A549 (cell line): ENCODE measurements around the gene NUDT16L1. TPM values are rescaled to one million over a fixed set of nuclear protein-coding genes. Genes with fewer than 3 reads are reported as not detected.

Source experiments
- ATAC-seq, 2 experiments: fragments of 200-7000 bp in 1 of 2; fragments of >200 bp in 1 of 2; cut with Nextera tagmentation in 1 of 2; cut with Tn5 transposase in 1 of 2; 3 replicates each; pipeline versions ENCODE4 v1.8.0 to v1.9.1; 2018 to 2020; ENCODE audit warnings: mild to moderate bottlenecking in 1 of 2, moderate library complexity in 1 of 2
- CTCF ChIA-PET: fragments of 300-600 bp; sonication (Branson Sonifier 250); formaldehyde crosslinking; extraction: SDS; loops from one replicate; lab custom pipeline; 2021; ENCODE audit warnings: antibody characterized with exemption, inconsistent platforms; lab: Yijun Ruan, JAX
- POLR2A ChIA-PET: fragments of 350-600 bp; formaldehyde crosslinking; extraction: SDS; loops from one replicate; lab custom pipeline; 2021; ENCODE audit warnings: antibody characterized with exemption, inconsistent platforms; lab: Yijun Ruan, JAX
- DNase-seq, 2 experiments: peaks; one replicate each; pipeline versions ENCODE4 v3.0.0 to v3.0.0-alpha.2; 2011 to 2016; ENCODE audit warnings: low read depth in 1 of 2, low spot score in 1 of 2
- FAIRE-seq: peaks from 2 replicates; lab custom pipeline; 2011; peaks lifted over from hg19 to GRCh38; lab: Jason Lieb, UNC
- H3K27ac ChIP-seq, 2 experiments: fragments of >200 bp; sonication (Bioruptor Twin); formaldehyde crosslinking; 3 replicates each; pipeline ENCODE4 v1.5.1; 2016 to 2017
- H3K4me1 ChIP-seq: fragments of >200 bp; sonication (Bioruptor Twin); formaldehyde crosslinking; 3 replicates; pipeline ENCODE4 v1.6.1; 2016
- H3K4me2 ChIP-seq: fragments of >200 bp; sonication (Bioruptor Twin); formaldehyde crosslinking; 3 replicates; pipeline ENCODE4 v1.6.1; 2016
- H3K4me3 ChIP-seq: fragments of >200 bp; sonication (Bioruptor Twin); formaldehyde crosslinking; 3 replicates; pipeline ENCODE4 v1.5.1; 2016
- H3K9me3 ChIP-seq: fragments of >200 bp; sonication (Bioruptor Twin); formaldehyde crosslinking; 3 replicates; pipeline ENCODE4 v1.6.1; 2016
- CBX2 ChIP-seq: fragments of 200-600 bp; sonication (generic); IDR thresholded peaks from 2 replicates; pipeline ENCODE4 v1.6.1; 2016; ENCODE audit warnings: low read depth, mild to moderate bottlenecking, borderline replicate concordance
- CBX8 ChIP-seq: fragments of 200-600 bp; sonication (generic); IDR thresholded peaks from 2 replicates; pipeline ENCODE4 v1.6.1; 2016
- CHD2 ChIP-seq: fragments of 150-350 bp; IDR thresholded peaks from 2 replicates; pipeline ENCODE4 v1.6.1; 2014; ENCODE audit warnings: low read length; ENCODE audit not compliant: partially characterized antibody
- CHD4 ChIP-seq: fragments of 200-600 bp; sonication (generic); IDR thresholded peaks from 2 replicates; pipeline ENCODE4 v1.6.1; 2016; ENCODE audit warnings: antibody characterized with exemption, mild to moderate bottlenecking, borderline replicate concordance
- EHMT2 ChIP-seq: fragments of 200-600 bp; sonication (generic); IDR thresholded peaks from 2 replicates; pipeline ENCODE4 v1.6.1; 2016; ENCODE audit warnings: antibody characterized with exemption, low read depth, mild to moderate bottlenecking, moderate library complexity
- EP300 ChIP-seq, 2 experiments: fragments of >200 bp; sonication (Bioruptor Twin); formaldehyde crosslinking; IDR thresholded peaks; 2 replicates in 1 of 2; 3 replicates in 1 of 2; pipeline ENCODE4 v1.6.1; 2016 to 2017
- FOSL2 ChIP-seq, 2 experiments: fragments of 450-650 bp in 1 of 2; fragments of >200 bp in 1 of 2; sonication (Bioruptor Twin) in 1 of 2; formaldehyde crosslinking; IDR thresholded peaks; 2 replicates each; pipeline versions ENCODE4 v1.5.0 to v1.6.1; 2016 to 2020; ENCODE audit warnings: mild to moderate bottlenecking in 1 of 2, moderate library complexity in 1 of 2
- GATA3 ChIP-seq: IDR thresholded peaks from 2 replicates; pipeline ENCODE4 v1.6.1; 2012; ENCODE audit warnings: borderline replicate concordance
- HDAC2 ChIP-seq: fragments of 200-600 bp; sonication (generic); IDR thresholded peaks from 2 replicates; pipeline ENCODE4 v1.6.1; 2016
- HOXB13 ChIP-seq: fragments of 250-450 bp; sonication (Bioruptor Pico); IDR thresholded peaks from 2 replicates; pipeline ENCODE4 v1.5.0; 2020; ENCODE audit warnings: low read depth, mild to moderate bottlenecking, moderate library complexity
- HOXB5 ChIP-seq: fragments of 250-450 bp; sonication (Bioruptor Pico); IDR thresholded peaks from 2 replicates; pipeline ENCODE4 v1.5.0; 2020; ENCODE audit warnings: mild to moderate bottlenecking, moderate library complexity
- JUN ChIP-seq, 2 experiments: fragments of >200 bp; sonication (Bioruptor Twin); formaldehyde crosslinking; IDR thresholded peaks; 2 replicates in 1 of 2; 3 replicates in 1 of 2; pipeline ENCODE4 v1.6.1; 2016 to 2017
- KDM5A ChIP-seq: fragments of 200-600 bp; sonication (generic); IDR thresholded peaks from 2 replicates; pipeline ENCODE4 v1.6.1; 2016; ENCODE audit warnings: antibody characterized with exemption, mild to moderate bottlenecking
- MAZ ChIP-seq: fragments of 150-350 bp; IDR thresholded peaks from 2 replicates; pipeline ENCODE4 v1.6.1; 2014; ENCODE audit warnings: antibody characterized with exemption, low read depth, low read length, borderline replicate concordance
- MYC ChIP-seq: IDR thresholded peaks from 2 replicates; pipeline ENCODE4 v1.6.1; 2012; ENCODE audit warnings: mild to moderate bottlenecking, inconsistent platforms, low read length, improper control_type of control experiment, borderline replicate concordance
- PHF8 ChIP-seq: fragments of 200-600 bp; sonication (generic); IDR thresholded peaks from 2 replicates; pipeline ENCODE4 v1.6.1; 2016; ENCODE audit warnings: low read depth, mild to moderate bottlenecking, antibody characterized with exemption, moderate library complexity, borderline replicate concordance
- POLR2A ChIP-seq: IDR thresholded peaks from 2 replicates; pipeline ENCODE4 v1.6.1; 2012; ENCODE audit warnings: mild to moderate bottlenecking, low read length
- RCOR1 ChIP-seq: fragments of 150-350 bp; IDR thresholded peaks from 2 replicates; pipeline ENCODE4 v1.6.1; 2014; ENCODE audit warnings: antibody characterized with exemption, low read length, low read depth
- RFX5 ChIP-seq: fragments of 450-650 bp; IDR thresholded peaks from 2 replicates; pipeline ENCODE4 v1.7.1; 2014; ENCODE audit warnings: antibody characterized with exemption, mild to moderate bottlenecking, moderate library complexity
- TFCP2L1 ChIP-seq: fragments of 250-450 bp; sonication (Bioruptor Pico); IDR thresholded peaks from 2 replicates; pipeline ENCODE4 v1.5.0; 2021; ENCODE audit warnings: mild to moderate bottlenecking
- ZFP36 ChIP-seq: fragments of 450-650 bp; IDR thresholded peaks from 2 replicates; pipeline ENCODE4 v1.6.1; 2014; ENCODE audit warnings: borderline replicate concordance; ENCODE audit not compliant: partially characterized antibody
- WGBS: methylation state at CpG from one replicate; pipeline ENCODE4 v1.1.6; 2017; ENCODE audit errors: missing lambda C conversion rate; 5-methylcytosine and 5-hydroxymethylcytosine counted together
- polyA plus RNA-seq, 4 experiments: library from polyadenylated mRNA; depleted of rRNA in 3 of 4; stranded (reverse); fragments of >200 nt; fragmentation: RNase III in 1 of 4; extraction: RNeasy Plus Mini Kit Qiagen cat#74134 plus additional on column Dnase treatment in 1 of 4; gene quantifications; 2 replicates in 3 of 4; 3 replicates in 1 of 4; pipeline ENCODE4 v1.2.3, GENCODE V29; 2011 to 2017
- TF ChIP-seq, protein P1 (sequence below): IDR thresholded peaks from 2 replicates; pipeline ENCODE4 v1.6.1; 2012
- TF ChIP-seq, protein P2 (sequence below): fragments of >200 bp; sonication (Bioruptor Twin); formaldehyde crosslinking; IDR thresholded peaks from 3 replicates; pipeline ENCODE4 v1.6.1; 2016
- TF ChIP-seq, protein P3 (sequence below): fragments of >200 bp; sonication (Bioruptor Twin); formaldehyde crosslinking; IDR thresholded peaks from 2 replicates; pipeline ENCODE4 v1.6.1; 2016
- TF ChIP-seq, protein P4 (sequence below): IDR thresholded peaks from 2 replicates; pipeline ENCODE4 v1.6.1; 2012
- TF ChIP-seq, protein P5 (sequence below): fragments of 150-350 bp; IDR thresholded peaks from 2 replicates; pipeline ENCODE4 v1.6.1; 2014; ENCODE audit warnings: low read depth, mild to moderate bottlenecking, low read length
- TF ChIP-seq, protein P6 (sequence below): fragments of 200-600 bp; sonication (generic); IDR thresholded peaks from 2 replicates; pipeline ENCODE4 v1.6.1; 2016; ENCODE audit warnings: antibody characterized with exemption, mild to moderate bottlenecking, moderate library complexity

The NUDT16L1 gene
- polyA plus RNA-seq, 2 of the 4 experiments (the other 2 are of a cell fraction): 15.5 to 22.9 TPM

DNA sequence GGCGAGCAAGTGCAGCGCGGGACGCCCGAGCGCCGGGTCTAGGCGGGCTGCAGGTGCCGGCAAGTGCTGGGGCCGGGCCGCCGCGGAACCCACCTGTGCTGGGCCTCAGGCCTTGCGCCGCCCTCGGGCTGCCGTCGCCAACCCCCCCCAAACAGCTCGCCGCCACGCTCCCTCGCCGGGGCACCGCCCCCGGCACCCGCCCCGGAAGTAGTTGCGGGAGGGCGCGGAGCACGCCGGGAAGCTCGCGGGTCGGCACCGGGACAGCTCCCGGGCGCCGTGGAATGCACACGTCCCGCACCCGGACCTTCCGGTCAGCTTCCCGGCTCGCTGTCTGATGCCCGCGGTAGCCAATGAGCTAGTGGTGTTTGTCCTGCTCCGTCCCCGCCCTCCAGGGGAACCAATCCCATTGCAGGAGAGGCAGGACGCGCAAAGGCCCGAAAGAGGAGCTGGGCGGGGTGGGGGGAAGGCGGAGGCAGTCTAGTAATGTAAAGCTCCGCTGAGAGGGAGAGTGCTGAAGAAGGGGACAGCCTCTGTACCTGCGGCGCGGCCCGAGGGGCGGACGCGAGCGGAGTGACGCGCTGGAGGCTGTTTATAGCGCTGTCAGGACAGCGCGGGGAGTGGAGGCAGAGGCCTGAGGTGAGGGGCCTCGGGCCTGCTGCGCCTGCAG lies 40.8 kb downstream of the NUDT16L1 start, which contains the start of the genes ANKS3 and DNAAF8:
Gene ANKS3 (minus strand): TSS at position 209 of the 667 bp plus-strand sequence. CDS start 4,122 bp downstream, outside the sequence.
Gene DNAAF8 (plus strand): TSS at position 475 of the 667 bp plus-strand sequence. CDS start 1,978 bp downstream, outside the sequence.
- ChIA-PET POLR2A (interaction anchor here (0.5 to 2.4 kb wide), 20 partner anchors 8 to 1599 kb away, joined by 3 to 25 read pairs (median 4); partner anchors contain the start of genes NUDT16L1, ROGDI, SEC14L5 and ZNF213), CTCF (interaction anchor here (0.6 to 2.0 kb wide), 3 partner anchors 25 to 222 kb away, joined by 3 to 8 read pairs (median 4); no protein-coding TSS in a partner anchor)
- no peak for TF ChIP-seq ZFP36
- TF ChIP-seq TFCP2L1 (CRISPR knock-in tag): 0 out of 2 replicates have a peak, but pooled peaks have one; percentile 38
- TF ChIP-seq, protein P1, sequence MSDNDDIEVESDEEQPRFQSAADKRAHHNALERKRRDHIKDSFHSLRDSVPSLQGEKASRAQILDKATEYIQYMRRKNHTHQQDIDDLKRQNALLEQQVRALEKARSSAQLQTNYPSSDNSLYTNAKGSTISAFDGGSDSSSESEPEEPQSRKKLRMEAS: peak; percentile 88
- no peak for TF ChIP-seq HOXB5
- TF ChIP-seq, protein P2, sequence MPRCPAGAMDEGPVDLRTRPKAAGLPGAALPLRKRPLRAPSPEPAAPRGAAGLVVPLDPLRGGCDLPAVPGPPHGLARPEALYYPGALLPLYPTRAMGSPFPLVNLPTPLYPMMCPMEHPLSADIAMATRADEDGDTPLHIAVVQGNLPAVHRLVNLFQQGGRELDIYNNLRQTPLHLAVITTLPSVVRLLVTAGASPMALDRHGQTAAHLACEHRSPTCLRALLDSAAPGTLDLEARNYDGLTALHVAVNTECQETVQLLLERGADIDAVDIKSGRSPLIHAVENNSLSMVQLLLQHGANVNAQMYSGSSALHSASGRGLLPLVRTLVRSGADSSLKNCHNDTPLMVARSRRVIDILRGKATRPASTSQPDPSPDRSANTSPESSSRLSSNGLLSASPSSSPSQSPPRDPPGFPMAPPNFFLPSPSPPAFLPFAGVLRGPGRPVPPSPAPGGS: no peak
- TF ChIP-seq EP300 (IDR thresholded peaks at IDR 0.05): no peak
- TF ChIP-seq EHMT2: no peak
- no peak for TF ChIP-seq CHD2
- TF ChIP-seq, protein P3, sequence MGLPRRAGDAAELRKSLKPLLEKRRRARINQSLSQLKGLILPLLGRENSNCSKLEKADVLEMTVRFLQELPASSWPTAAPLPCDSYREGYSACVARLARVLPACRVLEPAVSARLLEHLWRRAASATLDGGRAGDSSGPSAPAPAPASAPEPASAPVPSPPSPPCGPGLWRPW: no peak
- TF ChIP-seq PHF8: peak; percentile 83
- peak; percentile 30; the same call in 1 of the 2 replicates for TF ChIP-seq MAZ
- TF ChIP-seq KDM5A: no peak
- peak; percentile 54; the same call in 1 of the 2 replicates for TF ChIP-seq MYC
- TF ChIP-seq, protein P4, sequence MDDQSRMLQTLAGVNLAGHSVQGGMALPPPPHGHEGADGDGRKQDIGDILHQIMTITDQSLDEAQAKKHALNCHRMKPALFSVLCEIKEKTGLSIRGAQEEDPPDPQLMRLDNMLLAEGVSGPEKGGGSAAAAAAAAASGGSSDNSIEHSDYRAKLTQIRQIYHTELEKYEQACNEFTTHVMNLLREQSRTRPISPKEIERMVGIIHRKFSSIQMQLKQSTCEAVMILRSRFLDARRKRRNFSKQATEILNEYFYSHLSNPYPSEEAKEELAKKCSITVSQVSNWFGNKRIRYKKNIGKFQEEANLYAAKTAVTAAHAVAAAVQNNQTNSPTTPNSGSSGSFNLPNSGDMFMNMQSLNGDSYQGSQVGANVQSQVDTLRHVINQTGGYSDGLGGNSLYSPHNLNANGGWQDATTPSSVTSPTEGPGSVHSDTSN: peak; percentile 48; the same call in 1 of the 2 replicates
- no peak for TF ChIP-seq HOXB13 (CRISPR knock-in tag)
- peak; percentile 77; the same call in 1 of the 2 replicates for TF ChIP-seq HDAC2
- TF ChIP-seq, protein P5, sequence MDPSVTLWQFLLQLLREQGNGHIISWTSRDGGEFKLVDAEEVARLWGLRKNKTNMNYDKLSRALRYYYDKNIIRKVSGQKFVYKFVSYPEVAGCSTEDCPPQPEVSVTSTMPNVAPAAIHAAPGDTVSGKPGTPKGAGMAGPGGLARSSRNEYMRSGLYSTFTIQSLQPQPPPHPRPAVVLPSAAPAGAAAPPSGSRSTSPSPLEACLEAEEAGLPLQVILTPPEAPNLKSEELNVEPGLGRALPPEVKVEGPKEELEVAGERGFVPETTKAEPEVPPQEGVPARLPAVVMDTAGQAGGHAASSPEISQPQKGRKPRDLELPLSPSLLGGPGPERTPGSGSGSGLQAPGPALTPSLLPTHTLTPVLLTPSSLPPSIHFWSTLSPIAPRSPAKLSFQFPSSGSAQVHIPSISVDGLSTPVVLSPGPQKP: no peak
- TF ChIP-seq CBX2: no peak
- TF ChIP-seq RFX5: peak; percentile 66; the same call in 1 of the 2 replicates
- TF ChIP-seq CBX8: no peak
- TF ChIP-seq, protein P6, sequence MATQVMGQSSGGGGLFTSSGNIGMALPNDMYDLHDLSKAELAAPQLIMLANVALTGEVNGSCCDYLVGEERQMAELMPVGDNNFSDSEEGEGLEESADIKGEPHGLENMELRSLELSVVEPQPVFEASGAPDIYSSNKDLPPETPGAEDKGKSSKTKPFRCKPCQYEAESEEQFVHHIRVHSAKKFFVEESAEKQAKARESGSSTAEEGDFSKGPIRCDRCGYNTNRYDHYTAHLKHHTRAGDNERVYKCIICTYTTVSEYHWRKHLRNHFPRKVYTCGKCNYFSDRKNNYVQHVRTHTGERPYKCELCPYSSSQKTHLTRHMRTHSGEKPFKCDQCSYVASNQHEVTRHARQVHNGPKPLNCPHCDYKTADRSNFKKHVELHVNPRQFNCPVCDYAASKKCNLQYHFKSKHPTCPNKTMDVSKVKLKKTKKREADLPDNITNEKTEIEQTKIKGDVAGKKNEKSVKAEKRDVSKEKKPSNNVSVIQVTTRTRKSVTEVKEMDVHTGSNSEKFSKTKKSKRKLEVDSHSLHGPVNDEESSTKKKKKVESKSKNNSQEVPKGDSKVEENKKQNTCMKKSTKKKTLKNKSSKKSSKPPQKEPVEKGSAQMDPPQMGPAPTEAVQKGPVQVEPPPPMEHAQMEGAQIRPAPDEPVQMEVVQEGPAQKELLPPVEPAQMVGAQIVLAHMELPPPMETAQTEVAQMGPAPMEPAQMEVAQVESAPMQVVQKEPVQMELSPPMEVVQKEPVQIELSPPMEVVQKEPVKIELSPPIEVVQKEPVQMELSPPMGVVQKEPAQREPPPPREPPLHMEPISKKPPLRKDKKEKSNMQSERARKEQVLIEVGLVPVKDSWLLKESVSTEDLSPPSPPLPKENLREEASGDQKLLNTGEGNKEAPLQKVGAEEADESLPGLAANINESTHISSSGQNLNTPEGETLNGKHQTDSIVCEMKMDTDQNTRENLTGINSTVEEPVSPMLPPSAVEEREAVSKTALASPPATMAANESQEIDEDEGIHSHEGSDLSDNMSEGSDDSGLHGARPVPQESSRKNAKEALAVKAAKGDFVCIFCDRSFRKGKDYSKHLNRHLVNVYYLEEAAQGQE: peak; percentile 61; the same call in 1 of the 2 replicates
- peak; percentile 63 for TF ChIP-seq POLR2A
- no peak for TF ChIP-seq FOSL2 (IDR thresholded peaks at IDR 0.05)
- no peak; the same call in 1 of the 2 replicates for TF ChIP-seq FOSL2 (CRISPR knock-in tag; IDR thresholded peaks at IDR 0.05)
- no peak for TF ChIP-seq RCOR1
- TF ChIP-seq JUN (IDR thresholded peaks at IDR 0.05): peak; percentile 49 to 84; a peak in 4 of 5 replicates
- peak; percentile 18; the same call in 1 of the 2 replicates for TF ChIP-seq GATA3
- TF ChIP-seq CHD4: no peak
- H3K4me3 ChIP-seq: peak within 1 kb of the TSS; percentile 92
- FAIRE-seq (peak; percentile 32), ATAC-seq (peak; percentile 97 to 98), DNase-seq (peak; percentile 97 to 99)
- peaks cover 8% of the 10 kb centered on the region; the same call in 1 of the 3 replicates for H3K4me1 ChIP-seq
- no peaks in the 10 kb centered on the region for H3K9me3 ChIP-seq
- H3K27ac ChIP-seq: peak within 1 kb of the TSS; percentile 81 to 94
- H3K4me2 ChIP-seq: peak within 1 kb of the TSS; percentile 90
- 0% methylated on average over 12 of the region's 70 CpGs for WGBS
